Limb (tissue), 2 donors: ENCODE data around the gene MTPN.
A peak's percentile ranks its signal among the peaks of the same experiment; 100 is the strongest.

Source experiments
- DNase-seq, 2 donors: peaks; one replicate each; pipeline ENCODE4 v3.0.0-alpha.2; 2016; ENCODE audit errors: extremely low spot score in 2 of 2

Gene MTPN

DNA sequence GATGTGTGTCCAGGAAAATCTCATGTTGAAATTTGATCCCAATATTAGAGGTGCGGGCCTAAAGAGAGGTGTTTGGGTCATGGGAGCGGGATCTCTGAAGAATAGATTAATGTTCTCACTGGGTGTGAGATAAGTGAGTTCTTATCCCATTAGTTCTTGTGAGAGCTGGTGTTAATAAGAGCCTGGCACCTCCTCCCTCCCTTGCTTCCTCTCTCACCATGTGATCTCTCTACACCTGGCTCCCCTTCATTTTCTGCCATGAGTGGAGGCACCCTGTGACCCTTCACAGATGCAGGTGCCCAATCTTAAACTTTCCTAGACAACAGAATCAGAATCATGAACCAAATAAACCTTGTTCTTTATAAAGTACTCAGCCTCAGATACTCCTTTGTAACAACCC lies 19.5 kb downstream of the MTPN start:
- DNase-seq = no peak

DNA sequence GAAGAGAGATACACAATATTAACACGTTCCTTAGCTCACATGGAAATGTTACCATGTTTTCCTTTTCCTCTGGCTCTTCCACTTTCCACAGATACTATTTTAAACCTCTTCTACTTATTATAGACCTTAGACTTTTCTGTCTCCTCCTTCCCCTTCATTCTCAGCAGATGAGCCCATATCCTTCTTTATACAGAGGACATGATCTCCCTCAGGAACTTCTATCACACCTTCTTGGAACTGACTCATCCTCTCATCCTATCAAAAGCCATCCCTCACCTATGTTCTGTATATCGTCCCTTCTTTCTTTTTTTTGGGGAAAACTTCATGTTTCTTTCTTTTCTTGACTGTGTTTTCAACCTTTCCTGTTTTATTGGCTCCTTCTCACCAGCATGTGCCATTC lies 20.8 kb downstream of the MTPN start:
- DNase-seq = no peak

- no peak for DNase-seq
Measured at GRCh38 chr7:135950972-135951371, 26.2 kb downstream of the MTPN start.

DNA sequence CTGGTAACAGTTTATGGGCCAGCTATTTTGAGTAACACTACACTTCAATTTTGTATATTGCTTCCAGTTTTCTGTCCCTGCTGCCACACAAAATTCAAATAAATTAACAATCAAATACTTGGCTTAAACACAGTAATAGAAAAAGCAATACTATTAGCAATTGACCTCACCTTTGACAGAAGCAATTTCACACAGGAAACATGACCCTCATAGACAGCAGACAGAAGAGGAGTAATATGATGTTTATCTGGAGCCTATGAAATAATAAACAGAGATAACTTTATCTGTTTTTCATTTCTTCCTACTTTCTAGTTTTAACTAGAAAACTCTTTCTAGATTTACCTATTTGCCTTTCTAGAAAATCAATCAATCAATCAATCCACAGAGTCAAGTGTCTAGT lies 26.7 kb downstream of the MTPN start:
- no peak for DNase-seq

GRCh38 chr7:135946289-135947055 lies 30.7 kb downstream of the MTPN start:
- no peak for DNase-seq

GRCh38 chr7:135944753-135945152 lies 32.4 kb downstream of the MTPN start:
- DNase-seq = no peak

DNA sequence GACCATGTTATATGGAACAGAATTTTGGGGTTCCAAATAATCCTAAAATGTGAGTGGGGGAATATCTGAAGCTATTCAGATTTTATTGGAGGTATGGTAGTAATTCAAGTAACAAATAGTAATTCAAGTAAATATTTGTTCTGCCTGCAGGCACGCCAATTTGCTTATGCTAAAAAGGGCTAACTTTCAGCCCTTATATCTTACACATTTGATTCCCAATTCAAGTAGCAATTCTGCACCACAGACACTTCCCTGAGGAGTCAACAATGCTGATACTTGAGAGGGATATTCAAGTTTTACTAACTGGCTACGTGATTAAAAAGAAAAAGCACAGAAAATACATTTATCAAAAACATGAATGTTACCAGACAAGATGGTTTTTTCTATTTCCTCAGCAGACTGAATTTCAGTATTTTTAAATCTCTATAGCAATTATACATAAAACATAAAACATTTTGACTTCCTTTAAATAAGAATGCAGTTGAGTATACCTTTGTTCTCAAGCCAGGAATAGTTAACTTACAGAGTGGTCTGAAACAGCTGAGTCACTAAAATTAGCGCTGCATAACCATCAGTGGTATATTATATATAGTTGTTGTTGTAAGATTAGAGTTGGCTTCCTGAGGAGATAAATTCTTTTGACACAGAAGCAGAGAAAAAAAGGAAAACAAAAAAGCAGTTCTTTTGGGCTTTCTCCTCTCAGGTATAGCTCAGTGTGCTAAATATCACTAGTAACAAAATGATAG lies 33.9 kb downstream of the MTPN start:
- DNase-seq = peak in 1 of 2 donors; percentile 42

DNA sequence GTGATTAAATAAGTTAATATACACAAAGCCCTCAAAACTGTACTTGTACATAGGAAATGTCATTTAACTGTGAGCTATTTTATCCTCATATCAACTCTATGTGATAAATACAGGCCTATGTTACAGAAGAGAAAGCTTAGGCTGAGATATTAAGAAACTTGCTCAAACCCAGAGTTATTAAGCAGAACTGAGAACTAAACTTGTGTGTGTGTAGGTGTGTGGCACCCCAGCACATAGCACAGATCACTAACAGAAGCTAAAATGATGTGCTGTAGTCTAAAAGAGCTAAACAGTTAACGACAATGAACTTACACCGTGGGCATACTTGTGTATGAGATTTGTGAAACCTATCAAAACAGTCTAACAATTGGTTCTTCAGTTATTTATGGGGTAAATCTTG lies 34.5 kb downstream of the MTPN start:
- no peak for DNase-seq

GRCh38 chr7:135940077-135941075 lies 36.8 kb downstream of the MTPN start:
- DNase-seq = no peak

DNA sequence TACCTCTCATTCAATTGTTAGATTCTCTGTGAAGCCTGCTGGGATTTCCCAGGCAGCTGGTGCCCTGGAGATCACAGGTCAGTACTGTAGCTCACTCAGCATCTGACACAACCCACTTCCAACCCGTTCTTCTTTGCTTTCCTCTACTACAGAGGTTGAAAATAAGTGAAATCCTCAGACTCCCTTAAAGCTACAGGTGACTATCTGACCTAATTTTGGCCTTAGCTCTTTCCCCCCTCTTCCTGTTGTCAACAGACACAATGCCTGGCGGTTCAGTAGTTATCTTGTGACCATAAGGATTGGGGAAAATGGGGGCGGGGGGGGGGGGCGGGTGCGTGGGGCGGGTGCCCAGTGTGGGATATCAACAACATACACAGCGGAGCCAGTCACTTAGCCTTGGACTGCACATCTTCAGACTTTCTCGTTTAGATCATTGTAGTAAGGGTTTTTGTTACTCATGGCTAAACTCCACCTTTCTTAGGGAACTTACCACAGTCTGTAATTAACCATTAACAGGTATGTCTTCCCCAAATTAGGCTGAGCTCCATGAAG lies 37.8 kb downstream of the MTPN start:
- DNase-seq = no peak

- no peak for DNase-seq
Measured at GRCh38 chr7:135938563-135938962, 38.6 kb downstream of the MTPN start.

- no peak for DNase-seq
Measured at GRCh38 chr7:135938086-135938485, 39.1 kb downstream of the MTPN start.

DNA sequence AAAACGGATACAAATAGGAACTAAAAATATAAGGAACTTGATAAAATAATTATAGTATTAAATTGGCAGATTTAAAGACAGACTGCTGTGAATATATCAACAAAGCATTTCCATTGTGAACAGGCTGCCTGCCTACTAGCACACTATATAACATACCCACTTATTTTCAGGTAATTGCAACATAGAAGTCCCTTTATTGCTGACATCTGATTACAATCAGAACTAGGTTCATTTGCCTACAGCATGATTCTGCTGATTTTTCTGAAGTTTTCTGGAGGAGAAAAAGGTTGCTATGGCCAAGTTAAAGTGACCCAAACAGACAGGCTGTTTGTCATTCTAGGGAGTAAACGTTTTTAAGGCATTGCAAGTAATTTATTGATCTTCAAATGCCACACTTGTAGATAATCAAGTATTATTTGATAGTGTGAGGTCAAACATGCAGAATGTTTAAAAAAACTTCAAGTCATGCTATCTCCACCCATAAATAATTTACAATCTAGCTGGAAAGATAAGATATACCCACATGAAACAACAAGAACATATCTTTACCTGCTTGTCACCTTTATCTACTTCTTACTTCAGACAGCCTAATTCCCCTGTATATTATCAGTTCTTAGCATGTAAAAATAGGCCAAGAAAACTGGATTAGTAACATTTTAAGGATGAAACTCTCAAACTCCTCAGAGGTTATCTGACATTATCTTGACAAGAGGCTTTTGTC lies 40.5 kb downstream of the MTPN start:
- no peak for DNase-seq

DNA sequence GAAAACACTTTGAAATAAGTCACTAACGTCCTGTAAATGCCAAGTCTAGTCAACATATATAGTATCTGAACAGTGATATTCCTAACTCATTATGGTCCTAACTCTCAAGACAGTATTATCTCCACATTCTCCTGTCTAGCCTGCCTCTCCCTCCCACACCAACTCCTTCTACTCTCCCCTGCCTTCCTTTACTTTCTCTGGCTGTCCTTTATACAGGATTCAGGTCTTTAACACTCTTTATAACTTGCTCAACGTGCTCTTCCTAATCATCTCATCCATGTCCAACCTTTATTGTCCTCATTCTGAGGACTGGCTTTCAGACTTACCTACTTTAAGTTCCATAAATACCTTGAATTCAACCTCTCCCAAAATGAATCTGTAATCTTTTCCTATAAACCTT lies 42.5 kb downstream of the MTPN start:
- no peak for DNase-seq

DNA sequence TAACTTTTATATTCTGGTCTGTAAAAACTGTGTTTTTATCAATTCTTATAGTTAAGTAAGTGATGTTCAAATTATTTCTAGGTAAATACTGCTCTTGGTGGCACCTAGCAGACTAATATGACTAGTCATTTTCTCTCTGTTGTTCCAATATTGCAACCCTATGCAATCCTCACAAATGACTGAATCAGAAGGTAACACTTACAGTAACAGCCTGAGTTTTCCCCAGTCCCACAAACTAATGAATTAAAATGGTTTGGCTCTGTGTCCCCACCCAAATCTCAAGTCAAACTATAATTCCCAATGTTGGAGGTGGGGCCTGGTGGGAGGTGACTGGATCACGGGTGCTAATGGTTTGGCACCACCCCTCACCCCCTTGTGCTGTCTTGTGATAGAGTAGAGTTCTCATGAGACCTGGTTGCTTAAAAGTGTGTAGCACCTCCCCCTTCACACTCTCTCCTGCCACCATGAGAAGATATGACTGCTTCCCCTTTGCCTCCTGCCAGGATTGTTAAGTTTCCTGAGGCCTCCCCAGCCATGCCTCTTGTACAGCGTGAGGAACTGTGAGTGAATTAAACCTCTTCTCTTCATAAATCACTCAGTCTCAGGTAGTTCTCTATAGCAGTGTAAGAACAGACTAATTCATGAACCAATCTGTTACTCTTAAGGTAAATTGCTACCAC lies 43.5 kb downstream of the MTPN start:
- DNase-seq = no peak

GRCh38 chr7:135932131-135932530 lies 45.0 kb downstream of the MTPN start:
- no peak for DNase-seq

DNA sequence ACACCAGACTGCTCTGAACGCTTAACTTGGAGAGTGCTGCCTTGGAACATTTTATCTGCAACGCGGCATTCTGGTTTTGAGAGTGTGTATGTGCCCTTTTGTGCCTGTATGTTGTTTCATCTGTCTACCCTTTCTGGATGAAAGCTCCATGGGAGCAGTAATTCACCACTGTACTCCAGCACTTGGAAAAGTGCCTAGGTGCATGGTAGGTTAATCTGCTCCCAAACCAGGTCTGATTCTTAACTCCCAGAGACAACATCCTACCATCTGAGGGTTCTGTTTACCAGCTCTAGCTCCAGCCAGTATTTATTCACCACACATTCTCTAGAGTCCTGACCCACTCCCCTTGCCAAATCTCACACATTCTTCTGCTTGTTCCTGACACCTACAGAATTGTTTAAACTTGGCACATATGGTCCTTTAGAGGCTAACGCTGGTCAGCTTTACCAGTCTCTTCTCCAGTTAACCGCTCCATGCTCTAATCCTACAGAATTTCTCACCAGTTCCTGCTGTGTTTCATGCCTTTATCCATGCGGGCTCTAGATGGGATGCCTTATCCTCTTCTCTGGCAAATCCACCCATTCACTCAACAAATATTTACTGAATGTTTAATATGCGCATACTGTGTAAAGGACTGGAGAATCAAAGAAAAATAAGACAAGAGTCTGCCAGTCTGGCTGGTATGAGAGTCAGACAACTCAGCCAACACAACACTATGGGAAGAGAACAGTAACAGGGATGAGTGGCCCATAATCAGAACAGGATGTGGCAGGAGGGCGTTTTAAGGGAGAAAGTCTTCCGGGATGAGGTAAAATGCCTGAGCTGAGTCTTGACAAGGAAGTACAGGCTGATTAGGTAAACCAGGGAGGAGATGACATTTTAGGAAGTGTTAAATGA lies 46.3 kb downstream of the MTPN start:
- no peak for DNase-seq

- DNase-seq = no peak
Measured at GRCh38 chr7:135929722-135930141, 47.4 kb downstream of the MTPN start.

DNA sequence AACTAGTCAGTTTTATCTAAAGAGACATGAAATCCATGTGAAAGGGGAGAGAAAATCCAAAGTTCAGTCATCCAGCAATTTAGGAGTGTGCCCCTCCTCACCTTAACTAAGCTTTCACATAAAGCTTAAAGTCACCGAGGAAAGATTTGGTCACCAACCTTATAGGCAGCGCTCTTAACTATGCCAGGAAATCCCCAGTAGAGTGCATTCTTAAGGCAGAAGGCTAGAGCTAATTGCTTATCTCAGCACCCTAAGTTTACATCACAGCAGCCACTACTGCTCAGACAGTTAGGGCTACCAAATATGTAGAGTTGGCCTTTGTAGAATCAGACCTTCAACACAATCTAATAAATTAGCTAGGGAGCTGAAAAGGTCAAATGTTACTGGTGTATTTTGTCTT lies 47.9 kb downstream of the MTPN start:
- no peak for DNase-seq
